CD4-positive, CD25-positive, alpha-beta regulatory T cell (primary cell): Measurements from ENCODE around the gene CRYZ. TPM values are rescaled to one million over a fixed set of nuclear protein-coding genes. Genes with fewer than 3 reads are reported as not detected.

Experiments
- ATAC-seq, 2 donors: fragments of 150-1000 bp; cut with Tn5 transposase; one replicate each; pipeline ENCODE4 v1.10.0; 2021; ENCODE audit warnings: low read depth in 2 of 2, moderate number of reproducible peaks in 2 of 2, moderate library complexity in 1 of 2
- DNase-seq, 3 donors: peaks; one replicate each; pipeline versions ENCODE4 v3.0.0 to v3.0.0-alpha.2; 2012 to 2022; ENCODE audit warnings: mixed read lengths in 1 of 3
- H3K27ac ChIP-seq: one replicate; pipeline ENCODE4 v1.7.0; 2013; ENCODE audit warnings: mild to moderate bottlenecking, low read length; ENCODE audit not compliant: insufficient read depth, poor library complexity, severe bottlenecking
- H3K27me3 ChIP-seq: one replicate; pipeline ENCODE4 v1.7.0; 2013; ENCODE audit warnings: low read length; ENCODE audit not compliant: control insufficient read depth, insufficient read depth
- H3K36me3 ChIP-seq: one replicate; pipeline ENCODE4 v1.7.0; 2013; ENCODE audit warnings: mild to moderate bottlenecking, low read length, moderate library complexity; ENCODE audit not compliant: control insufficient read depth, insufficient read depth
- H3K4me1 ChIP-seq: 2 replicates; pipeline ENCODE4 v1.7.0; 2013; ENCODE audit warnings: mild to moderate bottlenecking, low read length; ENCODE audit not compliant: insufficient read depth, control insufficient read depth, poor library complexity, severe bottlenecking
- H3K4me3 ChIP-seq: one replicate; pipeline ENCODE4 v1.7.0; 2013; ENCODE audit warnings: low read depth, mild to moderate bottlenecking, low read length, moderate library complexity
- H3K9me3 ChIP-seq, 2 experiments: 1 replicate in 1 of 2; 2 replicates in 1 of 2; pipeline ENCODE4 v1.7.0; 2013; ENCODE audit warnings: low read length in 2 of 2, mild to moderate bottlenecking in 1 of 2, moderate library complexity in 1 of 2; ENCODE audit not compliant: control insufficient read depth in 2 of 2
- H3K27ac Mint-ChIP-seq, 3 donors: one replicate each; pipeline ENCODE4 v1.8.0; 2020 to 2022; ENCODE audit warnings: mild to moderate bottlenecking in 3 of 3, mixed read lengths in 3 of 3, moderate library complexity in 2 of 3
- H3K27me3 Mint-ChIP-seq: one replicate; pipeline ENCODE4 v1.8.0; 2022; ENCODE audit warnings: mild to moderate bottlenecking, mixed read lengths
- H3K36me3 Mint-ChIP-seq: one replicate; pipeline ENCODE4 v1.8.0; 2020; ENCODE audit warnings: mixed read lengths
- H3K4me1 Mint-ChIP-seq, 4 donors: one replicate each; pipeline ENCODE4 v1.8.0; 2020 to 2022; ENCODE audit warnings: mixed read lengths in 4 of 4, mild to moderate bottlenecking in 1 of 4
- H3K4me3 Mint-ChIP-seq, 4 donors: one replicate each; pipeline ENCODE4 v1.8.0; 2020 to 2022; ENCODE audit warnings: mild to moderate bottlenecking in 4 of 4, mixed read lengths in 4 of 4, moderate library complexity in 3 of 4
- H3K9me3 Mint-ChIP-seq, 7 donors: one replicate each; pipeline ENCODE4 v1.8.0; 2020 to 2022; ENCODE audit warnings: mixed read lengths in 7 of 7, mild to moderate bottlenecking in 3 of 7, moderate library complexity in 2 of 7
- polyA plus RNA-seq, 4 donors: library from polyadenylated mRNA; unstranded; fragments of 300-500 nt; fragmentation: Illumina TruSeq; gene quantifications; one replicate each; pipeline ENCODE4 v1.2.3, GENCODE V29; 2021
- total RNA-seq: library from RNA; stranded (reverse); gene quantifications from one replicate; pipeline ENCODE4 v1.2.3, GENCODE V29; 2022

Gene CRYZ
- total and polyA plus RNA-seq, 5 donors from 2014 or later = 17.2 to 89.0 (median 46.5) TPM

- H3K27me3 Mint-ChIP-seq = no peaks in the 10 kb centered on the region
- no peaks in the 10 kb centered on the region for H3K27me3 ChIP-seq
- no peak overlapping the region for H3K4me3 Mint-ChIP-seq
- H3K36me3 Mint-ChIP-seq = peaks cover 31% of the 10 kb centered on the region
- H3K9me3 ChIP-seq = no peaks in the 10 kb centered on the region
- ATAC-seq (no peak), DNase-seq (no peak)
- no peak overlapping the region for H3K4me3 ChIP-seq
- H3K36me3 ChIP-seq = peaks cover 50% of the 10 kb centered on the region
- peaks cover 0 to 10% (median 1%) of the 10 kb centered on the region in 4 donors for H3K4me1 Mint-ChIP-seq
- no peak overlapping the region for H3K27ac ChIP-seq
- H3K9me3 Mint-ChIP-seq = peaks cover 0 to 2% (median 0%) of the 10 kb centered on the region in 7 donors
- H3K27ac Mint-ChIP-seq = no peak overlapping the region
- no peaks in the 10 kb centered on the region for H3K4me1 ChIP-seq
Observed at GRCh38 chr1:74714429-74715235, 18.2 kb downstream of the CRYZ start.

GRCh38 chr1:74713849-74714248, 19.0 kb downstream of the CRYZ start:
- Mint-ChIP-seq H3K9me3 (peaks cover 0 to 2% (median 0%) of the 10 kb centered on the region in 7 donors), H3K4me3 (no peak overlapping the region), H3K36me3 (peaks cover 37% of the 10 kb centered on the region), H3K27me3 (no peaks in the 10 kb centered on the region), H3K27ac (peak overlapping the region in 1 of 3 donors; percentile 23), H3K4me1 (peaks cover 0 to 10% (median 1%) of the 10 kb centered on the region in 4 donors)
- Histone ChIP-seq H3K36me3 (peaks cover 50% of the 10 kb centered on the region), H3K27ac (no peak overlapping the region), H3K4me3 (no peak overlapping the region), H3K4me1 (no peaks in the 10 kb centered on the region), H3K27me3 (no peaks in the 10 kb centered on the region), H3K9me3 (no peaks in the 10 kb centered on the region)
- DNase-seq = no peak
- no peak for ATAC-seq

DNA sequence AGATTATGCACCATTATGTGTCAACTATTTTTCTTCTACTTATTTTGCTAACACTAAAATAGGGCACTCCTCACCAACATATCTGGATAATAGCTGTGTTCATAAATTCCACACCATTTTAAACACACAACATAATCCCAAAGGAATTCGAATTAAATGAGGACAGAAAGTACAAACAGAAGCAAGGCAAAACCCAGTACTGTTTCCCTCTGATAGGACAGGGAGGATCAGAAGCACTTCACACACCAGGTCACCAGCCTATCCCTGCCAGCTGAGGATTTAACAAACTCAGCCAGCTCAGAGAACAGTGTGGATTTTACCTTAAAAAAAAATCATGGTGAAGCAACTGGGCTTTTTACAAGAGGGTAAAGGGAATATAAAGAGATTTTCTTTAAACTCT, 20.0 kb downstream of the CRYZ start:
- no peak overlapping the region for H3K27ac ChIP-seq
- no peak overlapping the region for H3K4me3 ChIP-seq
- Mint-ChIP-seq H3K9me3 (peaks cover 0 to 2% (median 0%) of the 10 kb centered on the region in 7 donors), H3K4me3 (no peak overlapping the region), H3K36me3 (peaks cover 44% of the 10 kb centered on the region), H3K27me3 (no peaks in the 10 kb centered on the region), H3K4me1 (peaks cover 0 to 10% (median 3%) of the 10 kb centered on the region in 4 donors), H3K27ac (no peak overlapping the region)
- H3K9me3 ChIP-seq = no peaks in the 10 kb centered on the region
- H3K27me3 ChIP-seq = no peaks in the 10 kb centered on the region
- no peaks in the 10 kb centered on the region for H3K4me1 ChIP-seq
- ATAC-seq (no peak), DNase-seq (no peak)
- peaks cover 47% of the 10 kb centered on the region for H3K36me3 ChIP-seq

DNA sequence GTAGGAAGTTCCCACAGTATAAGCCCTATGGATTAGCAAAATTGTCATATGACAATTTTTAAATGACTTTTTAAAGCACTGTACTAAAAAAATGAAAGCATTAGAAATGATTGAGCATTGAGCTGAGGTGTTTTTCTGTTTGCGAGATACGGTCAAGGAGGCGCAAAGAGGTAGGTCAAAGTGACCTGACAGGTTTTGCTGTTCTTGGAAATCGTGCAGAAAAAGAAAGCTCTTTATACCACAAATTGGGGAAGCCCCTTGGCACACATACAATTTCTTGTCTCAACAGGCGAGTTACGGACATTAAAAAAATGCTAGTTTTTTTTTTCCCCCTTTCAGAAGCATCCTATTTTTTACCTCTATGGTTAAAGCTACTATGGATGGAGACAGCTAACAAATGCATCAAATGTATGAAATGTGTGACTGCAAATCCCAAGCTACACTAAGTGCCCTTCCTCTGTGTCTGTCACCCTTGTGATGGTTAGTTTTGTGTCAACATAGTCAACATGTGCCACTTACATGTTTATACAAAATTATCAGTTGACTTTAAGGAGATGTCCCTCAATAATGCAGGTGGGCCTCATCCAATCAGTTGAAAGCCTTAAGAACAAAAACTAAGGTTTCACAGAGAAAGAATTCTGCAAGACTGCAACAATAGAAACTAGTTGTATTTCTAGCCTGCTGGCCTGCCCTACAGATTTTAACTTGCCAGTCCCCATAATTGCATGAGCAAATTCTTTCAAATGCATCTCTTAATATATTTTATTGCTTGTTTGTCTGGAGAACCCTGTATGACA, 29.3 kb downstream of the CRYZ start:
- no peak for DNase-seq
- peaks cover 37% of the 10 kb centered on the region for H3K36me3 Mint-ChIP-seq

GRCh38 chr1:74699331-74699730, 33.5 kb downstream of the CRYZ start:
- DNase-seq (no peak), ATAC-seq (no peak)
- peaks cover 0 to 6% (median 0%) of the 10 kb centered on the region in 4 donors for H3K4me1 Mint-ChIP-seq
- peaks cover 5% of the 10 kb centered on the region for H3K36me3 ChIP-seq
- H3K9me3 Mint-ChIP-seq = no peaks in the 10 kb centered on the region
- H3K27ac ChIP-seq = no peak overlapping the region
- H3K27me3 ChIP-seq = no peaks in the 10 kb centered on the region
- no peak overlapping the region for H3K4me3 ChIP-seq
- H3K9me3 ChIP-seq = no peaks in the 10 kb centered on the region
- no peaks in the 10 kb centered on the region for H3K27me3 Mint-ChIP-seq
- no peak overlapping the region for H3K27ac Mint-ChIP-seq
- H3K4me3 Mint-ChIP-seq = no peak overlapping the region
- H3K36me3 Mint-ChIP-seq = peaks cover 14% of the 10 kb centered on the region
- H3K4me1 ChIP-seq = no peaks in the 10 kb centered on the region

More for the DNA sequence above, 29.3 kb downstream of the CRYZ start:
- Mint-ChIP-seq H3K4me3 (no peak overlapping the region), H3K9me3 (no peaks in the 10 kb centered on the region), H3K27ac (peak overlapping the region in 1 of 3 donors; percentile 50), H3K27me3 (no peaks in the 10 kb centered on the region), H3K4me1 (peaks cover 0 to 6% (median 0%) of the 10 kb centered on the region in 4 donors)
- no peaks in the 10 kb centered on the region for H3K4me1 ChIP-seq
- no peak for ATAC-seq
- no peak overlapping the region for H3K4me3 ChIP-seq
- H3K27ac ChIP-seq = no peak overlapping the region
- H3K36me3 ChIP-seq = peaks cover 29% of the 10 kb centered on the region
- no peaks in the 10 kb centered on the region for H3K27me3 ChIP-seq
- H3K9me3 ChIP-seq = no peaks in the 10 kb centered on the region

- H3K27me3 ChIP-seq = no peaks in the 10 kb centered on the region
- no peak for DNase-seq
- H3K27ac ChIP-seq = no peak overlapping the region
- Mint-ChIP-seq H3K4me3 (no peak overlapping the region), H3K9me3 (no peaks in the 10 kb centered on the region), H3K36me3 (peaks cover 3% of the 10 kb centered on the region), H3K4me1 (peaks cover 0 to 6% (median 0%) of the 10 kb centered on the region in 4 donors), H3K27me3 (no peaks in the 10 kb centered on the region), H3K27ac (no peak overlapping the region)
- H3K36me3 ChIP-seq = no peaks in the 10 kb centered on the region
- no peak overlapping the region for H3K4me3 ChIP-seq
- no peak for ATAC-seq
- H3K4me1 ChIP-seq = no peaks in the 10 kb centered on the region
- H3K9me3 ChIP-seq = no peaks in the 10 kb centered on the region
Observed at GRCh38 chr1:74697832-74698231, 35.0 kb downstream of the CRYZ start.

GRCh38 chr1:74693473-74693872, 39.4 kb downstream of the CRYZ start:
- Histone ChIP-seq H3K36me3 (no peaks in the 10 kb centered on the region), H3K27ac (no peak overlapping the region), H3K4me3 (no peak overlapping the region), H3K4me1 (no peaks in the 10 kb centered on the region), H3K27me3 (no peaks in the 10 kb centered on the region), H3K9me3 (no peaks in the 10 kb centered on the region)
- Mint-ChIP-seq H3K27ac (no peak overlapping the region), H3K4me3 (no peak overlapping the region), H3K36me3 (no peaks in the 10 kb centered on the region), H3K4me1 (peaks cover 0 to 11% (median 2%) of the 10 kb centered on the region in 4 donors), H3K27me3 (no peaks in the 10 kb centered on the region), H3K9me3 (no peaks in the 10 kb centered on the region)
- no peak for DNase-seq
- no peak for ATAC-seq
